WTC11 (cell line): ENCODE data around the gene AGBL4. TPM values are rescaled to one million over a fixed set of nuclear protein-coding genes. Genes with fewer than 3 reads are reported as not detected.
"Not testable (repeated sequence)": the region's sequence is repeated elsewhere in the genome, so short reads cannot be mapped to it uniquely, and the experiment has no call there.

Experiments
- ATAC-seq: fragments of 200-7000 bp; cut with Tn5 transposase; 2 replicates; pipeline ENCODE4 v1.10.0; 2021; ENCODE audit warnings: mild to moderate bottlenecking, moderate library complexity
- CTCF ChIA-PET: fragments of 300-600 bp; sonication (Branson Sonifier 250); formaldehyde crosslinking; loops from one replicate; lab custom pipeline; 2021; ENCODE audit warnings: antibody characterized with exemption; lab: Charles Lee
- POLR2A ChIA-PET: fragments of 350-600 bp; sonication (Branson Sonifier 250); formaldehyde crosslinking; loops from one replicate; lab custom pipeline; 2021; ENCODE audit warnings: antibody characterized with exemption; lab: Charles Lee
- DNase-seq: peaks from one replicate; pipeline ENCODE4 v3.0.0; 2021; ENCODE audit warnings: low spot score
- H3K27ac Mint-ChIP-seq: 2 replicates; pipeline ENCODE4 v1.8.0; 2021; ENCODE audit warnings: mixed read lengths
- H3K27me3 Mint-ChIP-seq: 2 replicates; pipeline ENCODE4 v1.8.0; 2021; ENCODE audit warnings: low read depth, mild to moderate bottlenecking, moderate library complexity, mixed read lengths
- H3K36me3 Mint-ChIP-seq: 2 replicates; pipeline ENCODE4 v1.8.0; 2021; ENCODE audit warnings: mixed read lengths
- H3K4me1 Mint-ChIP-seq: 2 replicates; pipeline ENCODE4 v1.8.0; 2022; ENCODE audit warnings: mixed read lengths
- H3K4me3 Mint-ChIP-seq: 2 replicates; pipeline ENCODE4 v1.8.0; 2021; ENCODE audit warnings: mild to moderate bottlenecking, moderate library complexity, mixed read lengths
- H3K9me3 Mint-ChIP-seq: 2 replicates; pipeline ENCODE4 v1.8.0; 2021; ENCODE audit warnings: mixed read lengths
- ETV6 ChIP-seq: sonication (generic); formaldehyde crosslinking; IDR thresholded peaks from 2 replicates; pipeline ENCODE4 v1.8.1; 2022; ENCODE audit warnings: mild to moderate bottlenecking, missing genetic modification reagents
- GRHL2 ChIP-seq: fragments of 250-450 bp; sonication (Bioruptor Pico); IDR thresholded peaks from 2 replicates; pipeline ENCODE4 v1.8.0; 2022; ENCODE audit warnings: mild to moderate bottlenecking, moderate library complexity; ENCODE audit not compliant: insufficient replicate concordance, severe bottlenecking
- HMGA2 ChIP-seq: fragments of 250-450 bp; sonication (Bioruptor Pico); IDR thresholded peaks from 2 replicates; pipeline ENCODE4 v1.4.0; 2021; ENCODE audit warnings: mild to moderate bottlenecking, moderate library complexity
- IRF1 ChIP-seq: sonication (generic); formaldehyde crosslinking; IDR thresholded peaks from 2 replicates; pipeline ENCODE4 v1.8.0; 2023; ENCODE audit warnings: missing genetic modification reagents
- JAZF1 ChIP-seq: fragments of 250-450 bp; sonication (Bioruptor Pico); IDR thresholded peaks from 2 replicates; pipeline ENCODE4 v1.9.0; 2021; ENCODE audit warnings: moderate library complexity, mild to moderate bottlenecking, inconsistent platforms
- MYBL2 ChIP-seq: sonication (generic); formaldehyde crosslinking; IDR thresholded peaks from 2 replicates; pipeline ENCODE4 v1.8.1; 2023; ENCODE audit warnings: mild to moderate bottlenecking, moderate library complexity, missing genetic modification reagents
- NFATC4 ChIP-seq: fragments of 250-450 bp; sonication (Bioruptor Pico); IDR thresholded peaks from 2 replicates; pipeline ENCODE4 v1.9.0; 2021; ENCODE audit warnings: mild to moderate bottlenecking
- NR1H2 ChIP-seq: sonication (generic); formaldehyde crosslinking; IDR thresholded peaks from 2 replicates; pipeline ENCODE4 v1.9.0; 2021; ENCODE audit warnings: mild to moderate bottlenecking, moderate library complexity, missing genetic modification reagents
- OVOL2 ChIP-seq: fragments of 250-450 bp; sonication (Bioruptor Pico); IDR thresholded peaks from 2 replicates; pipeline ENCODE4 v1.9.0; 2021; ENCODE audit warnings: mild to moderate bottlenecking, borderline replicate concordance
- RELA ChIP-seq: sonication (generic); formaldehyde crosslinking; IDR thresholded peaks from 2 replicates; pipeline ENCODE4 v1.8.1; 2022; ENCODE audit warnings: missing genetic modification reagents, mild to moderate bottlenecking, borderline replicate concordance
- SMAD4 ChIP-seq: sonication (generic); formaldehyde crosslinking; IDR thresholded peaks from 2 replicates; pipeline ENCODE4 v1.8.0; 2022; ENCODE audit warnings: mild to moderate bottlenecking, missing genetic modification reagents
- TP53 ChIP-seq: sonication (generic); formaldehyde crosslinking; IDR thresholded peaks from 2 replicates; pipeline ENCODE4 v1.8.1; 2023; ENCODE audit warnings: mild to moderate bottlenecking, missing genetic modification reagents
- ZBTB21 ChIP-seq: sonication (generic); formaldehyde crosslinking; IDR thresholded peaks from 2 replicates; pipeline ENCODE4 v1.8.1; 2023; ENCODE audit warnings: mild to moderate bottlenecking, missing genetic modification reagents, borderline replicate concordance
- ZNF219 ChIP-seq: sonication (generic); formaldehyde crosslinking; IDR thresholded peaks from 2 replicates; pipeline ENCODE4 v1.8.0; 2023; ENCODE audit warnings: missing genetic modification reagents, mild to moderate bottlenecking, borderline replicate concordance
- total RNA-seq: library from RNA; stranded (reverse); gene quantifications from 3 replicates; pipeline ENCODE4 v1.2.3, GENCODE V29; 2021
- TF ChIP-seq, protein P1 (sequence below): sonication (generic); formaldehyde crosslinking; IDR thresholded peaks from 2 replicates; pipeline ENCODE4 v1.8.1; 2023; ENCODE audit warnings: mild to moderate bottlenecking, missing genetic modification reagents, borderline replicate concordance
- TF ChIP-seq, protein P2 (sequence below): sonication (generic); formaldehyde crosslinking; IDR thresholded peaks from 2 replicates; pipeline ENCODE4 v1.8.1; 2023; ENCODE audit warnings: mild to moderate bottlenecking, missing genetic modification reagents
- TF ChIP-seq, protein P3 (sequence below): sonication (generic); formaldehyde crosslinking; IDR thresholded peaks from 2 replicates; pipeline ENCODE4 v1.8.1; 2023; ENCODE audit warnings: mild to moderate bottlenecking, missing genetic modification reagents
- TF ChIP-seq, protein P4 (sequence below): sonication (generic); formaldehyde crosslinking; IDR thresholded peaks from 2 replicates; pipeline ENCODE4 v1.8.1; 2022; ENCODE audit warnings: mild to moderate bottlenecking, missing genetic modification reagents, moderate library complexity, borderline replicate concordance
- TF ChIP-seq, protein P5 (sequence below): sonication (generic); formaldehyde crosslinking; IDR thresholded peaks from 2 replicates; pipeline ENCODE4 v1.8.0; 2022; ENCODE audit warnings: mild to moderate bottlenecking, missing genetic modification reagents

Gene AGBL4
- total RNA-seq, 1 experiment from 2014 or later: 0.87 TPM

DNA sequence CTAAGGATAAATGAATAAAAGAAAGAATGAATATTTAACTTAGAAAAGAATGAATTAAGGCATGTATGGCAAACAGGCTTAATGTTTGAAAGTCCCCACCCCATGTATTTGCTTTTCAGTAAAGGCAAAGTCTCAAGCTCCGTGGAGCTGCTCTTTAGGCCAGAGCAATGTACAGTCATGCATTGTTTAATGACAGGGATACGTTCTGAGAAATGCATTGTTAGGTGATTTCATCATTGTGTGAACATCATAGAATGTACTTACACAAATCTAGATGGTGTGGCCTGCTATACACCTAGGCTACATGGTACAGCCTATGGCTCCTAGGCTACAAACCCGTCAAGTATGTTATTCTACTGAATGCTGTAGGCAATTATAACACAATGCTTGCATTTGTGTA is 1500.2 kb downstream of the AGBL4 start (continued):
- TF ChIP-seq, protein P1, sequence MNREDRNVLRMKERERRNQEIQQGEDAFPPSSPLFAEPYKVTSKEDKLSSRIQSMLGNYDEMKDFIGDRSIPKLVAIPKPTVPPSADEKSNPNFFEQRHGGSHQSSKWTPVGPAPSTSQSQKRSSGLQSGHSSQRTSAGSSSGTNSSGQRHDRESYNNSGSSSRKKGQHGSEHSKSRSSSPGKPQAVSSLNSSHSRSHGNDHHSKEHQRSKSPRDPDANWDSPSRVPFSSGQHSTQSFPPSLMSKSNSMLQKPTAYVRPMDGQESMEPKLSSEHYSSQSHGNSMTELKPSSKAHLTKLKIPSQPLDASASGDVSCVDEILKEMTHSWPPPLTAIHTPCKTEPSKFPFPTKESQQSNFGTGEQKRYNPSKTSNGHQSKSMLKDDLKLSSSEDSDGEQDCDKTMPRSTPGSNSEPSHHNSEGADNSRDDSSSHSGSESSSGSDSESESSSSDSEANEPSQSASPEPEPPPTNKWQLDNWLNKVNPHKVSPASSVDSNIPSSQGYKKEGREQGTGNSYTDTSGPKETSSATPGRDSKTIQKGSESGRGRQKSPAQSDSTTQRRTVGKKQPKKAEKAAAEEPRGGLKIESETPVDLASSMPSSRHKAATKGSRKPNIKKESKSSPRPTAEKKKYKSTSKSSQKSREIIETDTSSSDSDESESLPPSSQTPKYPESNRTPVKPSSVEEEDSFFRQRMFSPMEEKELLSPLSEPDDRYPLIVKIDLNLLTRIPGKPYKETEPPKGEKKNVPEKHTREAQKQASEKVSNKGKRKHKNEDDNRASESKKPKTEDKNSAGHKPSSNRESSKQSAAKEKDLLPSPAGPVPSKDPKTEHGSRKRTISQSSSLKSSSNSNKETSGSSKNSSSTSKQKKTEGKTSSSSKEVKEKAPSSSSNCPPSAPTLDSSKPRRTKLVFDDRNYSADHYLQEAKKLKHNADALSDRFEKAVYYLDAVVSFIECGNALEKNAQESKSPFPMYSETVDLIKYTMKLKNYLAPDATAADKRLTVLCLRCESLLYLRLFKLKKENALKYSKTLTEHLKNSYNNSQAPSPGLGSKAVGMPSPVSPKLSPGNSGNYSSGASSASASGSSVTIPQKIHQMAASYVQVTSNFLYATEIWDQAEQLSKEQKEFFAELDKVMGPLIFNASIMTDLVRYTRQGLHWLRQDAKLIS (CRISPR knock-in tag): no peak
- TF ChIP-seq, protein P2, sequence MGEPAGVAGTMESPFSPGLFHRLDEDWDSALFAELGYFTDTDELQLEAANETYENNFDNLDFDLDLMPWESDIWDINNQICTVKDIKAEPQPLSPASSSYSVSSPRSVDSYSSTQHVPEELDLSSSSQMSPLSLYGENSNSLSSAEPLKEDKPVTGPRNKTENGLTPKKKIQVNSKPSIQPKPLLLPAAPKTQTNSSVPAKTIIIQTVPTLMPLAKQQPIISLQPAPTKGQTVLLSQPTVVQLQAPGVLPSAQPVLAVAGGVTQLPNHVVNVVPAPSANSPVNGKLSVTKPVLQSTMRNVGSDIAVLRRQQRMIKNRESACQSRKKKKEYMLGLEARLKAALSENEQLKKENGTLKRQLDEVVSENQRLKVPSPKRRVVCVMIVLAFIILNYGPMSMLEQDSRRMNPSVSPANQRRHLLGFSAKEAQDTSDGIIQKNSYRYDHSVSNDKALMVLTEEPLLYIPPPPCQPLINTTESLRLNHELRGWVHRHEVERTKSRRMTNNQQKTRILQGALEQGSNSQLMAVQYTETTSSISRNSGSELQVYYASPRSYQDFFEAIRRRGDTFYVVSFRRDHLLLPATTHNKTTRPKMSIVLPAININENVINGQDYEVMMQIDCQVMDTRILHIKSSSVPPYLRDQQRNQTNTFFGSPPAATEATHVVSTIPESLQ (CRISPR knock-in tag): no peak
- TF ChIP-seq, protein P3, sequence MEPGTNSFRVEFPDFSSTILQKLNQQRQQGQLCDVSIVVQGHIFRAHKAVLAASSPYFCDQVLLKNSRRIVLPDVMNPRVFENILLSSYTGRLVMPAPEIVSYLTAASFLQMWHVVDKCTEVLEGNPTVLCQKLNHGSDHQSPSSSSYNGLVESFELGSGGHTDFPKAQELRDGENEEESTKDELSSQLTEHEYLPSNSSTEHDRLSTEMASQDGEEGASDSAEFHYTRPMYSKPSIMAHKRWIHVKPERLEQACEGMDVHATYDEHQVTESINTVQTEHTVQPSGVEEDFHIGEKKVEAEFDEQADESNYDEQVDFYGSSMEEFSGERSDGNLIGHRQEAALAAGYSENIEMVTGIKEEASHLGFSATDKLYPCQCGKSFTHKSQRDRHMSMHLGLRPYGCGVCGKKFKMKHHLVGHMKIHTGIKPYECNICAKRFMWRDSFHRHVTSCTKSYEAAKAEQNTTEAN (CRISPR knock-in tag): no peak
- TF ChIP-seq ETV6: no peak
- TF ChIP-seq GRHL2 (CRISPR knock-in tag): no peak
- no peak for TF ChIP-seq NFATC4 (CRISPR knock-in tag)

GRCh38 chr1:48519896-48520295 is 1503.9 kb downstream of the AGBL4 start:
- H3K27me3 Mint-ChIP-seq, DNase-seq, H3K36me3 Mint-ChIP-seq, POLR2A ChIA-PET, ATAC-seq, H3K4me3 Mint-ChIP-seq, H3K27ac Mint-ChIP-seq: not testable (repeated sequence)
- Mint-ChIP-seq H3K4me1 (peaks cover 10% of the 10 kb centered on the region), H3K9me3 (peaks cover 11% of the 10 kb centered on the region)
- CTCF ChIA-PET: interaction anchor here (1.8 to 1.9 kb wide), 2 partner anchors 11 to 22 kb away, joined by 5 to 7 read pairs; no protein-coding TSS in a partner anchor

DNA sequence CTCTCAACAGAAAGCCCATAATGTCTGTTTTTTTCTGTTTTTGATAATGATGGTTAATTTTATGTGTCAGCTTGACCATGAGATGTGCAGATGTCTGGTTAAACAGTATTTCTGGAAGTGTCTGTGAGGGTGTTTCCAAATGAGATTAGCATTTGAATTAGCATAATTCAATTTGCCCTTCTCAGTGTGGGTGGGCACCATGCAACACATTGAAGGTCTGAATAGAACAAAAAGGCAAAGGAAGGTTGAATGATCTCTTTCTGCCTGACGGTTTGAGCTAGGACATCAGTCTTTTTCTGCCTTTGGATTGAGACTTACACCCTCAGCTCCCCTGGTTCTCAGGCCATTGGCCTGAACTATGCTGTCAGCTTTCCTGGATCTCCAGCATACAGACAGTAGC is 1516.9 kb downstream of the AGBL4 start:
- ChIA-PET CTCF (interaction anchor here (0.7 to 1.5 kb wide), 5 partner anchors 8 to 171 kb away, joined by 3 to 6 read pairs (median 3); no protein-coding TSS in a partner anchor), POLR2A (no interaction called here)
- no peak for DNase-seq
- Mint-ChIP-seq H3K27ac (no peak overlapping the region), H3K36me3 (no peaks in the 10 kb centered on the region), H3K4me3 (no peak overlapping the region), H3K9me3 (peaks cover 7% of the 10 kb centered on the region), H3K4me1 (peaks cover 3% of the 10 kb centered on the region), H3K27me3 (no peaks in the 10 kb centered on the region)
- ATAC-seq: no peak
- TF ChIP-seq, protein P4, sequence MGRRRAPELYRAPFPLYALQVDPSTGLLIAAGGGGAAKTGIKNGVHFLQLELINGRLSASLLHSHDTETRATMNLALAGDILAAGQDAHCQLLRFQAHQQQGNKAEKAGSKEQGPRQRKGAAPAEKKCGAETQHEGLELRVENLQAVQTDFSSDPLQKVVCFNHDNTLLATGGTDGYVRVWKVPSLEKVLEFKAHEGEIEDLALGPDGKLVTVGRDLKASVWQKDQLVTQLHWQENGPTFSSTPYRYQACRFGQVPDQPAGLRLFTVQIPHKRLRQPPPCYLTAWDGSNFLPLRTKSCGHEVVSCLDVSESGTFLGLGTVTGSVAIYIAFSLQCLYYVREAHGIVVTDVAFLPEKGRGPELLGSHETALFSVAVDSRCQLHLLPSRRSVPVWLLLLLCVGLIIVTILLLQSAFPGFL (CRISPR knock-in tag): no peak
- TF ChIP-seq IRF1: no peak
- TF ChIP-seq MYBL2 (CRISPR knock-in tag): no peak
- TF ChIP-seq ZNF219: no peak
- TF ChIP-seq TP53 (CRISPR knock-in tag): no peak
- TF ChIP-seq HMGA2: no peak
- TF ChIP-seq GRHL2 (CRISPR knock-in tag): no peak
- no peak for TF ChIP-seq RELA (CRISPR knock-in tag)
- TF ChIP-seq OVOL2 (CRISPR knock-in tag): no peak
- TF ChIP-seq, protein P2 (CRISPR knock-in tag): no peak
- TF ChIP-seq, protein P5, sequence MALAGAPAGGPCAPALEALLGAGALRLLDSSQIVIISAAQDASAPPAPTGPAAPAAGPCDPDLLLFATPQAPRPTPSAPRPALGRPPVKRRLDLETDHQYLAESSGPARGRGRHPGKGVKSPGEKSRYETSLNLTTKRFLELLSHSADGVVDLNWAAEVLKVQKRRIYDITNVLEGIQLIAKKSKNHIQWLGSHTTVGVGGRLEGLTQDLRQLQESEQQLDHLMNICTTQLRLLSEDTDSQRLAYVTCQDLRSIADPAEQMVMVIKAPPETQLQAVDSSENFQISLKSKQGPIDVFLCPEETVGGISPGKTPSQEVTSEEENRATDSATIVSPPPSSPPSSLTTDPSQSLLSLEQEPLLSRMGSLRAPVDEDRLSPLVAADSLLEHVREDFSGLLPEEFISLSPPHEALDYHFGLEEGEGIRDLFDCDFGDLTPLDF: no peak
- TF ChIP-seq ZBTB21 (CRISPR knock-in tag): no peak
- no peak for TF ChIP-seq JAZF1
- no peak for TF ChIP-seq NR1H2 (CRISPR knock-in tag)
- TF ChIP-seq SMAD4 (CRISPR knock-in tag): no peak
